HCT116 (cell line): ENCODE results near the gene EPHA10. TPM values are rescaled to one million over a fixed set of nuclear protein-coding genes. Genes with fewer than 3 reads are reported as not detected.

Source experiments
- ATAC-seq: fragments of 200-7000 bp; cut with Tn5 transposase; 2 replicates; pipeline ENCODE4 v1.9.1; 2020; ENCODE audit warnings: mild to moderate bottlenecking, moderate library complexity
- BruUV-seq: library from RNA; stranded (reverse); fragments of 400-500 nt; replicated peaks from 2 replicates; lab custom pipeline; 2021; lab: Mats Ljungman, UMichigan
- CTCF ChIA-PET: fragments of 300-600 bp; sonication (Branson Sonifier 250); formaldehyde crosslinking; loops from one replicate; lab custom pipeline; 2021; ENCODE audit warnings: antibody characterized with exemption; lab: Charles Lee
- POLR2A ChIA-PET: fragments of 300-600, 350-600 bp; sonication (Branson Sonifier 250); formaldehyde crosslinking; loops from one replicate; lab custom pipeline; 2021; ENCODE audit warnings: antibody characterized with exemption; lab: Charles Lee
- RAD21 ChIA-PET, 2 experiments: fragments of 300-600 bp; sonication (Branson Sonifier 250); formaldehyde crosslinking; loops; one replicate each; lab custom pipeline; 2023; ENCODE audit warnings: low total read pairs in 2 of 2; ENCODE audit not compliant: uncharacterized antibody in 2 of 2, unreplicated experiment in 2 of 2, low non-redundant PET in 1 of 2; lab: Charles Lee
- DNase-seq: peaks from one replicate; pipeline ENCODE4 v3.0.0-alpha.2; 2010; ENCODE audit warnings: low read depth, low spot score
- H2AFZ ChIP-seq: fragments of 200-600 bp; shearing (Covaris generic), sonication (generic); 2 replicates; pipeline ENCODE4 v1.6.1; 2017; ENCODE audit warnings: low read depth, mixed run types, mixed read lengths, antibody characterized with exemption, low read length; ENCODE audit not compliant: poor library complexity, severe bottlenecking
- H3K27ac ChIP-seq: 2 replicates; pipeline ENCODE4 v1.5.1; 2012; ENCODE audit warnings: low read depth, low read length
- H3K27me3 ChIP-seq: fragments of 200-600 bp; sonication (generic); 2 replicates; pipeline ENCODE4 v1.6.1; 2016; ENCODE audit warnings: mixed run types, low read length, mixed read lengths; ENCODE audit not compliant: insufficient read depth
- H3K36me3 ChIP-seq, 2 experiments: fragments of 200-500 bp in 1 of 2; fragments of 200-600 bp in 1 of 2; sonication (Bioruptor generic) in 1 of 2; sonication (generic) in 1 of 2; 2 replicates each; pipeline versions ENCODE4 v1.5.1 to v1.6.1; 2014 to 2016; ENCODE audit warnings: low read length in 2 of 2, inconsistent platforms in 1 of 2, mixed read lengths in 1 of 2, mixed run types in 1 of 2; ENCODE audit not compliant: insufficient read depth in 2 of 2, control insufficient read depth in 1 of 2
- H3K4me1 ChIP-seq, 2 experiments: fragments of 200-600 bp in 1 of 2; sonication (generic) in 1 of 2; 2 replicates each; pipeline versions ENCODE4 v1.5.1 to v1.6.1; 2012 to 2017; ENCODE audit warnings: low read length in 2 of 2, inconsistent platforms in 1 of 2, mild to moderate bottlenecking in 1 of 2, mixed read lengths in 1 of 2, mixed run types in 1 of 2, moderate library complexity in 1 of 2; ENCODE audit not compliant: insufficient read depth in 2 of 2, control insufficient read depth in 1 of 2
- H3K4me2 ChIP-seq: fragments of 200-600 bp; sonication (generic); 2 replicates; pipeline ENCODE4 v1.6.1; 2017; ENCODE audit warnings: mixed run types, low read length, mixed read lengths
- H3K4me3 ChIP-seq, 2 experiments: fragments of 200-600 bp in 1 of 2; sonication (generic) in 1 of 2; replicated peaks in 1 of 2; 2 replicates each; pipeline ENCODE4 v1.5.1; 2011 to 2016; ENCODE audit warnings: low read length in 2 of 2, control low read depth in 1 of 2, low read depth in 1 of 2, mild to moderate bottlenecking in 1 of 2, mixed read lengths in 1 of 2, mixed run types in 1 of 2
- H3K79me2 ChIP-seq: fragments of 200-600 bp; sonication (generic); 2 replicates; pipeline ENCODE4 v1.6.1; 2017; ENCODE audit warnings: mild to moderate bottlenecking, mixed run types, low read length, moderate library complexity, mixed read lengths; ENCODE audit not compliant: insufficient read depth
- H3K9ac ChIP-seq: fragments of 200-600 bp; sonication (generic); 2 replicates; pipeline ENCODE4 v1.6.1; 2016; ENCODE audit warnings: low read length, mixed read lengths
- H3K9me2 ChIP-seq: fragments of 200-600 bp; sonication (generic), shearing (Covaris generic); 2 replicates; pipeline ENCODE4 v1.6.1; 2017; ENCODE audit warnings: mixed run types, mild to moderate bottlenecking, moderate library complexity; ENCODE audit not compliant: insufficient read depth
- H3K9me3 ChIP-seq, 2 experiments: fragments of 200-500 bp in 1 of 2; fragments of 200-600 bp in 1 of 2; sonication (Bioruptor generic) in 1 of 2; sonication (generic) in 1 of 2; 2 replicates each; pipeline ENCODE4 v1.6.1; 2014 to 2017; ENCODE audit warnings: low read length in 2 of 2, mixed read lengths in 2 of 2, inconsistent platforms in 1 of 2, low read depth in 1 of 2, mild to moderate bottlenecking in 1 of 2, mixed run types in 1 of 2, moderate library complexity in 1 of 2; ENCODE audit not compliant: control insufficient read depth in 1 of 2, insufficient read depth in 1 of 2
- H4K20me1 ChIP-seq: fragments of 200-600 bp; sonication (generic), shearing (Covaris generic); 2 replicates; pipeline ENCODE4 v1.6.1; 2017; ENCODE audit warnings: mixed run types, mild to moderate bottlenecking, moderate library complexity; ENCODE audit not compliant: insufficient read depth
- CBX3 ChIP-seq: IDR thresholded peaks from 2 replicates; pipeline ENCODE4 v1.6.1; 2012; ENCODE audit warnings: low read depth
- CEBPB ChIP-seq: IDR thresholded peaks from 2 replicates; pipeline ENCODE4 v1.6.1; 2012; ENCODE audit warnings: low read depth
- EGR1 ChIP-seq: IDR thresholded peaks from 2 replicates; pipeline ENCODE4 v1.6.1; 2012; ENCODE audit warnings: low read depth
- EZH2 ChIP-seq: fragments of 200-600 bp; sonication (generic); IDR thresholded peaks from 2 replicates; pipeline ENCODE4 v1.6.1; 2017; ENCODE audit warnings: antibody characterized with exemption, mixed run types
- EZH2phosphoT487 ChIP-seq: fragments of 200-600 bp; IDR thresholded peaks from 2 replicates; pipeline ENCODE4 v1.6.1; 2018; ENCODE audit warnings: antibody characterized with exemption, borderline replicate concordance
- FOSL1 ChIP-seq: IDR thresholded peaks from 2 replicates; pipeline ENCODE4 v1.6.1; 2012; ENCODE audit warnings: low read depth
- JUND ChIP-seq: IDR thresholded peaks from 2 replicates; pipeline ENCODE4 v1.6.1; 2012
- POLR2A ChIP-seq: IDR thresholded peaks from 2 replicates; pipeline ENCODE4 v1.7.0; 2011; ENCODE audit warnings: borderline replicate concordance; ENCODE audit not compliant: insufficient read depth, insufficient read length; ENCODE audit errors: extremely low read depth
- POLR2AphosphoS5 ChIP-seq: IDR thresholded peaks from 2 replicates; pipeline ENCODE4 v1.6.1; 2011; ENCODE audit warnings: mild to moderate bottlenecking, low read depth, low read length, moderate library complexity
- RAD21 ChIP-seq: IDR thresholded peaks from 2 replicates; pipeline ENCODE4 v1.6.1; 2012; ENCODE audit warnings: low read depth, mild to moderate bottlenecking
- SIN3A ChIP-seq: IDR thresholded peaks from 2 replicates; pipeline ENCODE4 v1.6.1; 2012; ENCODE audit warnings: low read depth
- SRF ChIP-seq: IDR thresholded peaks from 2 replicates; pipeline ENCODE4 v1.6.1; 2012; ENCODE audit warnings: low read depth
- TCF7L2 ChIP-seq: IDR thresholded peaks from 2 replicates; pipeline ENCODE4 v1.7.0; 2011; ENCODE audit warnings: borderline replicate concordance, inconsistent platforms; ENCODE audit not compliant: insufficient read depth, insufficient read length; ENCODE audit errors: extremely low read depth
- YY1 ChIP-seq: IDR thresholded peaks from 2 replicates; pipeline ENCODE4 v1.6.1; 2011; ENCODE audit warnings: low read length, low read depth, moderate library complexity, mild to moderate bottlenecking; ENCODE audit not compliant: insufficient replicate concordance; ENCODE audit errors: extremely low read depth
- ZFX ChIP-seq: fragments of 450-650 bp; IDR thresholded peaks from 2 replicates; pipeline ENCODE4 v1.6.1; 2017
- intact Hi-C: fragments of 100-400 bp; cut with micrococcal nuclease; formaldehyde crosslinking; loops from 2 replicates; pipeline ENCODE4 v1.10.0; 2022
- total RNA-seq: library from RNA; stranded (reverse); gene quantifications from one replicate; pipeline ENCODE4 v1.2.1, GENCODE V29; 2021; ENCODE audit not compliant: unreplicated experiment
- TF ChIP-seq, protein P1 (sequence below): IDR thresholded peaks from 2 replicates; pipeline ENCODE4 v1.6.1; 2011; ENCODE audit warnings: mild to moderate bottlenecking, low read length, moderate library complexity; ENCODE audit not compliant: insufficient replicate concordance; ENCODE audit errors: extremely low read depth
- TF ChIP-seq, protein P2 (sequence below), 3 experiments: fragments of 200-600 bp in 1 of 3; sonication (generic) in 1 of 3; IDR thresholded peaks in 2 of 3; conservative IDR thresholded peaks in 1 of 3; 2 replicates each; pipeline ENCODE4 v1.5.1; 2012 to 2017; ENCODE audit warnings: low read depth in 2 of 3, low read length in 2 of 3, antibody characterized with exemption in 1 of 3, borderline replicate concordance in 1 of 3, control low read depth in 1 of 3, mild to moderate bottlenecking in 1 of 3, mixed read lengths in 1 of 3, mixed run types in 1 of 3, moderate library complexity in 1 of 3; ENCODE audit not compliant: insufficient read depth in 1 of 3
- TF ChIP-seq, protein P3 (sequence below): IDR thresholded peaks from 2 replicates; pipeline ENCODE4 v1.6.1; 2012

Gene EPHA10
- total RNA-seq, 1 experiment from 2014 or later, result 6.5 TPM

DNA sequence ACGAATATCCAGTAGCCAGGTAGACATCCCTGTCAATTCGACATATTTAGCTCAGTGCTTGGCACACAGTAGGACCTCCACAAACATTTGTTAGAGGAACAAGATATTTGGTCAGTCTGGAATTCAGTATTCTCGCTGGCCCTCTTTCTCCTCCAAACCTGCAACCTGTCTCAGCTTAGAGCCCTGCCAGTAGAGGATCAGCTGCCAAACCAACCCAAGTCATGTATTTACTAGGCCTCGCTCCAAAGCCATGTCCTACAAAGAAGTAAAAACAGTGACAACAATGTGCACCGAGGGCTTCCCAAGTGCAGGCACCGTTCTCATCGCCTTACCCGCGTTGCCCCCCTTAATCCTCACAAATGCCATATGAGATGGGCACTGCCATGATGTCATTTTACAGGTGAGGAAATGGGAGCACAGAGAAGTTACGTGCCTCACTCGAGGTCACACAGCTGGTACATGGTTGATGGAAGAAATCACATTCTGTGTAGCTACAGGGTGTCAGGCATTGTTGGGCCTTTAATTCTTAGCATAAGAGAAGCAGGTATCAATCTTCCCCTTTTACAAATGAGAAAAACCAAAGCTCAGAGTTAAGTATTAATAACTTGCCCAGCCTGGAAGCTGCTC is 98.6 kb downstream of the EPHA10 start:
- CTCF ChIA-PET, result no interaction called here

More for the DNA sequence above, 98.6 kb downstream of the EPHA10 start:
- TF ChIP-seq EZH2, result no peak
- TF ChIP-seq, protein P1, sequence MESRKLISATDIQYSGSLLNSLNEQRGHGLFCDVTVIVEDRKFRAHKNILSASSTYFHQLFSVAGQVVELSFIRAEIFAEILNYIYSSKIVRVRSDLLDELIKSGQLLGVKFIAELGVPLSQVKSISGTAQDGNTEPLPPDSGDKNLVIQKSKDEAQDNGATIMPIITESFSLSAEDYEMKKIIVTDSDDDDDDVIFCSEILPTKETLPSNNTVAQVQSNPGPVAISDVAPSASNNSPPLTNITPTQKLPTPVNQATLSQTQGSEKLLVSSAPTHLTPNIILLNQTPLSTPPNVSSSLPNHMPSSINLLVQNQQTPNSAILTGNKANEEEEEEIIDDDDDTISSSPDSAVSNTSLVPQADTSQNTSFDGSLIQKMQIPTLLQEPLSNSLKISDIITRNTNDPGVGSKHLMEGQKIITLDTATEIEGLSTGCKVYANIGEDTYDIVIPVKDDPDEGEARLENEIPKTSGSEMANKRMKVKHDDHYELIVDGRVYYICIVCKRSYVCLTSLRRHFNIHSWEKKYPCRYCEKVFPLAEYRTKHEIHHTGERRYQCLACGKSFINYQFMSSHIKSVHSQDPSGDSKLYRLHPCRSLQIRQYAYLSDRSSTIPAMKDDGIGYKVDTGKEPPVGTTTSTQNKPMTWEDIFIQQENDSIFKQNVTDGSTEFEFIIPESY, result no peak
- no peak for TF ChIP-seq FOSL1
- TF ChIP-seq RAD21, result no peak
- no peak for TF ChIP-seq YY1
- TF ChIP-seq EZH2phosphoT487, result no peak
- TF ChIP-seq CEBPB, result no peak
- TF ChIP-seq SIN3A, result no peak
- no peak for TF ChIP-seq CBX3
- no peak for TF ChIP-seq SRF
- TF ChIP-seq EGR1, result no peak
- TF ChIP-seq ZFX, result no peak
- no peak for TF ChIP-seq POLR2AphosphoS5
- TF ChIP-seq, protein P2, sequence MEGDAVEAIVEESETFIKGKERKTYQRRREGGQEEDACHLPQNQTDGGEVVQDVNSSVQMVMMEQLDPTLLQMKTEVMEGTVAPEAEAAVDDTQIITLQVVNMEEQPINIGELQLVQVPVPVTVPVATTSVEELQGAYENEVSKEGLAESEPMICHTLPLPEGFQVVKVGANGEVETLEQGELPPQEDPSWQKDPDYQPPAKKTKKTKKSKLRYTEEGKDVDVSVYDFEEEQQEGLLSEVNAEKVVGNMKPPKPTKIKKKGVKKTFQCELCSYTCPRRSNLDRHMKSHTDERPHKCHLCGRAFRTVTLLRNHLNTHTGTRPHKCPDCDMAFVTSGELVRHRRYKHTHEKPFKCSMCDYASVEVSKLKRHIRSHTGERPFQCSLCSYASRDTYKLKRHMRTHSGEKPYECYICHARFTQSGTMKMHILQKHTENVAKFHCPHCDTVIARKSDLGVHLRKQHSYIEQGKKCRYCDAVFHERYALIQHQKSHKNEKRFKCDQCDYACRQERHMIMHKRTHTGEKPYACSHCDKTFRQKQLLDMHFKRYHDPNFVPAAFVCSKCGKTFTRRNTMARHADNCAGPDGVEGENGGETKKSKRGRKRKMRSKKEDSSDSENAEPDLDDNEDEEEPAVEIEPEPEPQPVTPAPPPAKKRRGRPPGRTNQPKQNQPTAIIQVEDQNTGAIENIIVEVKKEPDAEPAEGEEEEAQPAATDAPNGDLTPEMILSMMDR (IDR thresholded peaks at IDR 0.05 in 2 of 3, conservative IDR thresholded peaks at IDR 0.05 in 1 of 3; ENCODE audit: borderline replicate concordance in 1 of 3, insufficient read depth in 1 of 3, low read depth in 2 of 3, low read length in 2 of 3), result no peak
- TF ChIP-seq, protein P3, sequence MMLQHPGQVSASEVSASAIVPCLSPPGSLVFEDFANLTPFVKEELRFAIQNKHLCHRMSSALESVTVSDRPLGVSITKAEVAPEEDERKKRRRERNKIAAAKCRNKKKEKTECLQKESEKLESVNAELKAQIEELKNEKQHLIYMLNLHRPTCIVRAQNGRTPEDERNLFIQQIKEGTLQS, result no peak
- no peak for TF ChIP-seq TCF7L2
- no peak for TF ChIP-seq POLR2A
- no peak for TF ChIP-seq JUND
- TF ChIP-seq, all 23 proteins: peak for 0
- H4K20me1 ChIP-seq, result no peaks in the 10 kb centered on the region
- no peaks in the 10 kb centered on the region for H3K79me2 ChIP-seq
- no peak for ATAC-seq
- H3K27me3 ChIP-seq, result peaks cover 21% of the 10 kb centered on the region
- H3K36me3 ChIP-seq, result no peaks in the 10 kb centered on the region
- POLR2A ChIA-PET, result no interaction called here
- no TSS peak for BruUV-seq
- H3K4me3 ChIP-seq, result no peak overlapping the region
- no peak overlapping the region for H3K27ac ChIP-seq
- intact Hi-C loops, result no loop called here
- H2AFZ ChIP-seq, result no peak overlapping the region
- no peak overlapping the region for H3K4me2 ChIP-seq
- RAD21 ChIA-PET, result no interaction called here
- no peaks in the 10 kb centered on the region for H3K9me2 ChIP-seq
- no peak overlapping the region for H3K9ac ChIP-seq
- no peaks in the 10 kb centered on the region for H3K4me1 ChIP-seq
- H3K9me3 ChIP-seq, result no peaks in the 10 kb centered on the region
- no peak for DNase-seq
